ENCODE measurements around the gene CDH7. TPM values are rescaled to one million over a fixed set of nuclear protein-coding genes. Genes with fewer than 3 reads are reported as not detected.

CDH7 gene
- total and polyA plus RNA-seq, 2 experiments from 2014 or later = 2.8 to 3.7 TPM

DNA sequence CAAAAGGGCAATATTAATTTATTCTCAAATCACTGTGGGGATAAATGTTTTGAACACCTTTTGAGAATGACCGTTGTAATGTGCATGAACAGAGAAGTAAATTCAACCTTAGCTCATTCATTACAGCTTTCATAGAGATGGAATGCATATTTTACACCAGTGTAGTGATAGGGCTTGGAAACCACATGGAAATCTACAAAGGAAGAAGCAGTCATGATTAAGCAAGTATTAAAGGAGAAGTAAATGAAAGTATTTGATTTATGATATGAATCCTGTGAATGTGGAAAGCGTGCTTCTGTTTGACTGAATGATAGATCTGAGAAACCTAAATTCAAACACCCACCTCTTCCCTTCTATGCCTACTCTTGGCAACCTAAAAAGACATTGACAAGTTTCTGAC is 64.7 kb downstream of the CDH7 start:
- no peak for DNase-seq (ENCODE audit: low spot score)
- Histone ChIP-seq H4K20me1 (ENCODE audit: insufficient read depth, poor library complexity, severe bottlenecking) (no peaks in the 10 kb centered on the region), H3K4me1 (ENCODE audit: insufficient read depth) (no peaks in the 10 kb centered on the region), H3K9me3 (ENCODE audit: low read depth) (no peaks in the 10 kb centered on the region), H3K4me2 (no peak overlapping the region), H3K4me3 (no peak overlapping the region), H3K27me3 (no peaks in the 10 kb centered on the region), H3K9me2 (replicated peaks; ENCODE audit: insufficient read depth) (no peaks in the 10 kb centered on the region), H3K36me3 (replicated peaks; ENCODE audit: insufficient read depth, low read depth) (no peaks in the 10 kb centered on the region), H3K27ac (no peak overlapping the region), H2AFZ (no peak overlapping the region), H3K79me2 (no peaks in the 10 kb centered on the region)
- 93% methylated on average over 2 of the region's 2 CpGs for WGBS (ENCODE audit: low lambda C conversion rate, missing lambda C conversion rate)
- no peak for TF ChIP-seq EZH2phosphoT487 (IDR thresholded peaks at IDR 0.05; ENCODE audit: low read depth, severe bottlenecking, unreplicated experiment)
- TF ChIP-seq, protein P1, sequence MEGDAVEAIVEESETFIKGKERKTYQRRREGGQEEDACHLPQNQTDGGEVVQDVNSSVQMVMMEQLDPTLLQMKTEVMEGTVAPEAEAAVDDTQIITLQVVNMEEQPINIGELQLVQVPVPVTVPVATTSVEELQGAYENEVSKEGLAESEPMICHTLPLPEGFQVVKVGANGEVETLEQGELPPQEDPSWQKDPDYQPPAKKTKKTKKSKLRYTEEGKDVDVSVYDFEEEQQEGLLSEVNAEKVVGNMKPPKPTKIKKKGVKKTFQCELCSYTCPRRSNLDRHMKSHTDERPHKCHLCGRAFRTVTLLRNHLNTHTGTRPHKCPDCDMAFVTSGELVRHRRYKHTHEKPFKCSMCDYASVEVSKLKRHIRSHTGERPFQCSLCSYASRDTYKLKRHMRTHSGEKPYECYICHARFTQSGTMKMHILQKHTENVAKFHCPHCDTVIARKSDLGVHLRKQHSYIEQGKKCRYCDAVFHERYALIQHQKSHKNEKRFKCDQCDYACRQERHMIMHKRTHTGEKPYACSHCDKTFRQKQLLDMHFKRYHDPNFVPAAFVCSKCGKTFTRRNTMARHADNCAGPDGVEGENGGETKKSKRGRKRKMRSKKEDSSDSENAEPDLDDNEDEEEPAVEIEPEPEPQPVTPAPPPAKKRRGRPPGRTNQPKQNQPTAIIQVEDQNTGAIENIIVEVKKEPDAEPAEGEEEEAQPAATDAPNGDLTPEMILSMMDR (IDR thresholded peaks at IDR 0.05; ENCODE audit: poor library complexity) = no peak
- TF ChIP-seq EZH2 (IDR thresholded peaks at IDR 0.05; ENCODE audit: borderline replicate concordance) = no peak

DNA sequence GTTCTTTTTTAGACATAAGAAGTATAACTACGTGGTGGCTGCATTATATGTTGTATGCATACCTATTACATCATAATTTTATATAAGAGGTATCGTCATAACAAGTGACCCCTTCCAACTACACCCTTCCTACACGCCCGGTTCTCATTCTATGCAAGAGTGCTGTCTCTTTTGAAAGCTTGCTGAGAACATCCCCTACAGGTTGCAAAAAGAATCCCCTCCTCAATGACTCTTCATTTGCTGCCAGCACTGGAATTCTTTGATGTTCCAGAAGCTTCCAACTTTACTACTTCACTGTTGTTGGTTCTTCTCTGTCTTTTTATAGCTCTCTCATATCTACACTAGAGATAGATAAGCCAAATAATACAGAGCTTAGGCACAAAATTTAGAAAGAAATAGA is 66.4 kb downstream of the CDH7 start:
- Histone ChIP-seq H2AFZ (no peak overlapping the region), H3K4me1 (ENCODE audit: insufficient read depth) (no peaks in the 10 kb centered on the region), H3K4me2 (no peak overlapping the region), H3K27ac (no peak overlapping the region), H3K9me2 (replicated peaks; ENCODE audit: insufficient read depth) (no peaks in the 10 kb centered on the region), H4K20me1 (ENCODE audit: insufficient read depth, poor library complexity, severe bottlenecking) (no peaks in the 10 kb centered on the region), H3K4me3 (no peak overlapping the region), H3K9me3 (ENCODE audit: low read depth) (no peaks in the 10 kb centered on the region), H3K27me3 (no peaks in the 10 kb centered on the region), H3K79me2 (no peaks in the 10 kb centered on the region), H3K36me3 (replicated peaks; ENCODE audit: insufficient read depth, low read depth) (no peaks in the 10 kb centered on the region)
- no peak for DNase-seq (ENCODE audit: low spot score)
- TF ChIP-seq, protein P1 (IDR thresholded peaks at IDR 0.05; ENCODE audit: poor library complexity) = no peak
- TF ChIP-seq EZH2 (IDR thresholded peaks at IDR 0.05; ENCODE audit: borderline replicate concordance) = no peak
- no peak for TF ChIP-seq EZH2phosphoT487 (IDR thresholded peaks at IDR 0.05; ENCODE audit: low read depth, severe bottlenecking, unreplicated experiment)
- 64% methylated on average over 4 of the region's 4 CpGs for WGBS (ENCODE audit: low lambda C conversion rate, missing lambda C conversion rate)

DNA sequence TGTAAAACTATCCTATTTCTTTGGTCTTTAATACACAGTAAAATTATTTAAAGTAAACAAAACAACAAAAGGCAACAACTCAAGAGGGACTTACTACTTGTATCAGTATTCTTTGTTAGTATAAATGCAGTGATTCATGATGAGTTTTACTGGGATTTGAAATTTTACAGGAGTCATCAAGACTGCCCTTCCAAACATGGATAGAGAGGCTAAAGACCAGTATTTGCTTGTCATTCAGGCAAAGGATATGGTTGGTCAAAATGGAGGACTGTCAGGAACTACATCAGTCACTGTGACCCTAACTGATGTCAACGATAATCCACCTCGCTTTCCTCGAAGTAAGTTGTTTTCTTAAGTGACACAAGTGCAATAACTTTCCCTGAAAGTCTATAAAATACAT is 71.1 kb downstream of the CDH7 start:
- WGBS (ENCODE audit: low lambda C conversion rate, missing lambda C conversion rate) = 91% methylated on average over 3 of the region's 3 CpGs

More for the DNA sequence above, 71.1 kb downstream of the CDH7 start:
- no peaks in the 10 kb centered on the region for H3K9me2 ChIP-seq (replicated peaks; ENCODE audit: insufficient read depth)
- no peaks in the 10 kb centered on the region for H3K27me3 ChIP-seq
- no peak overlapping the region for H3K4me2 ChIP-seq
- no peak for DNase-seq (ENCODE audit: low spot score)
- H3K79me2 ChIP-seq = no peaks in the 10 kb centered on the region
- H4K20me1 ChIP-seq (ENCODE audit: insufficient read depth, poor library complexity, severe bottlenecking) = no peaks in the 10 kb centered on the region
- TF ChIP-seq EZH2 (IDR thresholded peaks at IDR 0.05; ENCODE audit: borderline replicate concordance) (no peak), EZH2phosphoT487 (IDR thresholded peaks at IDR 0.05; ENCODE audit: low read depth, severe bottlenecking, unreplicated experiment) (no peak)
- TF ChIP-seq, protein P1 (IDR thresholded peaks at IDR 0.05; ENCODE audit: poor library complexity) = no peak
- no peaks in the 10 kb centered on the region for H3K36me3 ChIP-seq (replicated peaks; ENCODE audit: insufficient read depth, low read depth)
- no peaks in the 10 kb centered on the region for H3K9me3 ChIP-seq (ENCODE audit: low read depth)
- no peak overlapping the region for H3K4me3 ChIP-seq
- no peaks in the 10 kb centered on the region for H3K4me1 ChIP-seq (ENCODE audit: insufficient read depth)
- H3K27ac ChIP-seq = no peak overlapping the region
- no peak overlapping the region for H2AFZ ChIP-seq

All from hepatocyte (in vitro differentiated cells).